Upper lobe of left lung (tissue), 4 donors: ENCODE results near the gene GAPVD1.

Source experiments
- CTCF ChIP-seq, 6 experiments: fragments of 450-650 bp in 4 of 6; fragments of 200-600 bp in 2 of 6; sonication (generic) in 2 of 6; IDR thresholded peaks; one replicate each; pipeline ENCODE4 v1.5.1; 2016 to 2019; ENCODE audit warnings: antibody characterized with exemption in 6 of 6
- POLR2A ChIP-seq, 4 donors: fragments of 450-650 bp; IDR thresholded peaks; one replicate each; pipeline ENCODE4 v1.5.1; 2016 to 2017; ENCODE audit warnings: antibody characterized with exemption in 4 of 4, mild to moderate bottlenecking in 2 of 4

- TF ChIP-seq CTCF (IDR thresholded peaks at IDR 0.05) (no peak), POLR2A (IDR thresholded peaks at IDR 0.05) (no peak)
These were observed 148.9 kb downstream of the GAPVD1 start for GRCh38 chr9:125410522-125410894.
